ENCODE data around the gene MON1A.

DNA sequence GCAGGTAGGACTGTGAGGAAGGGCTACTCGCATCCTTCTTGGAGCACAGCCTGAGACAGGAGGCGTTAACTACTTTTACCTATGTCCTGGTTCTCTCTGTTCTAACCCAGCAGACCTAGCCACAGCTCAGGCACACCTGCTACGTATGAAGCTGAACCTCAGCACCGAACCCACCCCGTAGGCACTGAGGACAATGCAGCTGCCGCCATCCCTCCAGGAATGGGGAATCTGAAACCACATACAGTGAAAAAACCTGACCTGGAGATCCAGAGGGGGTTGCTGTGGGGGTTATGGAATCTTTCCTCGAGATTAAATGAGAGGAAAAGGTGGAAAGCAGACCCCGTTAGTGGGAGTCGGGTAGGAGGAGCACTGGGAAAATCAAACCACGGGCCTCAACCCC lies 40.3 kb downstream of the MON1A start:
- no peak for TF ChIP-seq POLR2A (IDR thresholded peaks at IDR 0.05)
- TF ChIP-seq, protein P1, sequence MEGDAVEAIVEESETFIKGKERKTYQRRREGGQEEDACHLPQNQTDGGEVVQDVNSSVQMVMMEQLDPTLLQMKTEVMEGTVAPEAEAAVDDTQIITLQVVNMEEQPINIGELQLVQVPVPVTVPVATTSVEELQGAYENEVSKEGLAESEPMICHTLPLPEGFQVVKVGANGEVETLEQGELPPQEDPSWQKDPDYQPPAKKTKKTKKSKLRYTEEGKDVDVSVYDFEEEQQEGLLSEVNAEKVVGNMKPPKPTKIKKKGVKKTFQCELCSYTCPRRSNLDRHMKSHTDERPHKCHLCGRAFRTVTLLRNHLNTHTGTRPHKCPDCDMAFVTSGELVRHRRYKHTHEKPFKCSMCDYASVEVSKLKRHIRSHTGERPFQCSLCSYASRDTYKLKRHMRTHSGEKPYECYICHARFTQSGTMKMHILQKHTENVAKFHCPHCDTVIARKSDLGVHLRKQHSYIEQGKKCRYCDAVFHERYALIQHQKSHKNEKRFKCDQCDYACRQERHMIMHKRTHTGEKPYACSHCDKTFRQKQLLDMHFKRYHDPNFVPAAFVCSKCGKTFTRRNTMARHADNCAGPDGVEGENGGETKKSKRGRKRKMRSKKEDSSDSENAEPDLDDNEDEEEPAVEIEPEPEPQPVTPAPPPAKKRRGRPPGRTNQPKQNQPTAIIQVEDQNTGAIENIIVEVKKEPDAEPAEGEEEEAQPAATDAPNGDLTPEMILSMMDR (IDR thresholded peaks at IDR 0.05): no peak
